ENCODE results near the gene NAA60. TPM values are rescaled to one million over a fixed set of nuclear protein-coding genes. Genes with fewer than 3 reads are reported as not detected.
"Not testable (repeated sequence)": the region's sequence is repeated elsewhere in the genome, so short reads cannot be mapped to it uniquely, and the experiment has no call there.

The NAA60 gene
- total and polyA plus RNA-seq, 8 donors: 35.9 to 54.6 (median 47.1) TPM

DNA sequence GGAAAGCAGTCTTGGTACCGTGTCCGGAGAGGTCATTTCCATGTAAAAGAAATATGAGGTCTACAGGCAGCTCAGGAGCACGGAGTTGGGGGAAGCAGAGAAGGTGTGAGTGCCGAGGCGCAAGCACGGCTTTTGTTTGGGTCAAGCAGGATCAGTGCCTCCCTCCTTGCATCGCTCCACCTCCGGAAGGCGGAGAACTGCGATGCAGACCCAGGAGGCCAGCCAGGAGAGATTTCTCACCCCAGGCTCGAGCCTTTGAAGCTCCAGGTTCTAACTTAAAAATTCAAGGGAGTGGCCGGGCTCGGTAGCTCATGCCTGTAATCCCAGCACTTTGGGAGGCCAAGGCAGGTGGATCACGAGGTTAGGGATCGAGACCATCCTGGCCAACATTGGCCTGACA, 25.0 kb downstream of the NAA60 start:
- no peak overlapping the region for H3K27ac ChIP-seq
- TF ChIP-seq, protein P1, sequence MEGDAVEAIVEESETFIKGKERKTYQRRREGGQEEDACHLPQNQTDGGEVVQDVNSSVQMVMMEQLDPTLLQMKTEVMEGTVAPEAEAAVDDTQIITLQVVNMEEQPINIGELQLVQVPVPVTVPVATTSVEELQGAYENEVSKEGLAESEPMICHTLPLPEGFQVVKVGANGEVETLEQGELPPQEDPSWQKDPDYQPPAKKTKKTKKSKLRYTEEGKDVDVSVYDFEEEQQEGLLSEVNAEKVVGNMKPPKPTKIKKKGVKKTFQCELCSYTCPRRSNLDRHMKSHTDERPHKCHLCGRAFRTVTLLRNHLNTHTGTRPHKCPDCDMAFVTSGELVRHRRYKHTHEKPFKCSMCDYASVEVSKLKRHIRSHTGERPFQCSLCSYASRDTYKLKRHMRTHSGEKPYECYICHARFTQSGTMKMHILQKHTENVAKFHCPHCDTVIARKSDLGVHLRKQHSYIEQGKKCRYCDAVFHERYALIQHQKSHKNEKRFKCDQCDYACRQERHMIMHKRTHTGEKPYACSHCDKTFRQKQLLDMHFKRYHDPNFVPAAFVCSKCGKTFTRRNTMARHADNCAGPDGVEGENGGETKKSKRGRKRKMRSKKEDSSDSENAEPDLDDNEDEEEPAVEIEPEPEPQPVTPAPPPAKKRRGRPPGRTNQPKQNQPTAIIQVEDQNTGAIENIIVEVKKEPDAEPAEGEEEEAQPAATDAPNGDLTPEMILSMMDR (IDR thresholded peaks at IDR 0.05): no peak
- H3K4me1 ChIP-seq: peaks cover 0 to 35% of the 10 kb centered on the region in 2 donors
- peaks cover 0 to 49% of the 10 kb centered on the region in 2 donors for H3K36me3 ChIP-seq
- H3K27me3 ChIP-seq: no peaks in the 10 kb centered on the region
- no peak overlapping the region for H3K4me3 ChIP-seq
- intact Hi-C loops (cut with DNase I): no loop called here
- no peaks in the 10 kb centered on the region for H3K9me3 ChIP-seq
- DNase-seq (no peak), ATAC-seq (no peak)

DNA sequence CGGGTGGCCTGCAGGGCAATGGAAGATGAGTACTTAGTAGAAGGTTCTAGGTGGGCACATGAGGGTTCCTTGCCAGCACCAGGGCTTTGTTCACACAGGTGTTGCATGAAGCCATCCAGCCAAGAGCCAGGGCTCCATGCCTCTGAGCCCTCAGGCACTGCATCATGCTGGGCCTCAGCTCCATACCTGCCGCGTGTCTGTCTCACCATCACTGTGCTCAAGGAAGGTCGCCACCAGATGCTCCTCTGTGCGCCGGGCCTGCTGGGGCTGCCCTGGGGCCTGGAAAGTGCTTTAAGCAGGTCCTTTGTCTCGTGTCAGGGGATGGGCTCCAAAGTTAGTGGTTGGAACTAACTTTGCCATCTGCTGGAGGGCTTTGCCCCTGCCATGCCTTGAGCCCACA, 26.3 kb downstream of the NAA60 start:
- Histone ChIP-seq H3K27me3 (no peaks in the 10 kb centered on the region), H3K27ac (no peak overlapping the region), H3K9me3 (no peaks in the 10 kb centered on the region), H3K4me1 (peaks cover 0 to 23% of the 10 kb centered on the region in 2 donors), H3K36me3 (peaks cover 0 to 49% of the 10 kb centered on the region in 2 donors), H3K4me3 (no peak overlapping the region)
- DNase-seq: no peak
- TF ChIP-seq, protein P1 (IDR thresholded peaks at IDR 0.05): no peak
- intact Hi-C loops (cut with DNase I): no loop called here
- ATAC-seq: no peak

DNA sequence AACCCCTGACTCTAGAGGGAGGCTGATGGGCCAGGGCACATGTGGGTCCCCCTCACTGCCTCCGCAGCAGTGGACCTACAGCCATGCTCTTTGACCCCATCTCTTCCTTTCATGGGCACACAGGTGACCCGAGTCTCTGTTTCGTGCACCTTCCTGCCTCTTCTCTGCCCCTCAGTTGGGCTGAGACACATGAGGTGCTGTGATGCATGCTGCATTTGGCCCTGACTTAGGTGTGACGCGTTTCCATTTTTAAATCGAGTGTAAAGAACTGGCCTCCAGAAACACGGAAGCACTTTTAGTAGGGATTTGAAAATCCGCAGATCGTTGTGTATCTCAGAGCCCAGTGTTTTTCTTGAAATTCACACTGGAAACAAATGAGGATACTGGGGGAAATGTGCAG, 27.2 kb downstream of the NAA60 start:
- TF ChIP-seq, protein P1 (IDR thresholded peaks at IDR 0.05): no peak
- intact Hi-C loops (cut with DNase I): no loop called here
- Histone ChIP-seq H3K36me3 (peaks cover 0 to 44% of the 10 kb centered on the region in 2 donors), H3K9me3 (no peaks in the 10 kb centered on the region), H3K4me3 (no peak overlapping the region), H3K27ac (no peak overlapping the region), H3K27me3 (no peaks in the 10 kb centered on the region), H3K4me1 (peaks cover 0 to 20% of the 10 kb centered on the region in 2 donors)
- ATAC-seq: no peak
- no peak for DNase-seq

DNA sequence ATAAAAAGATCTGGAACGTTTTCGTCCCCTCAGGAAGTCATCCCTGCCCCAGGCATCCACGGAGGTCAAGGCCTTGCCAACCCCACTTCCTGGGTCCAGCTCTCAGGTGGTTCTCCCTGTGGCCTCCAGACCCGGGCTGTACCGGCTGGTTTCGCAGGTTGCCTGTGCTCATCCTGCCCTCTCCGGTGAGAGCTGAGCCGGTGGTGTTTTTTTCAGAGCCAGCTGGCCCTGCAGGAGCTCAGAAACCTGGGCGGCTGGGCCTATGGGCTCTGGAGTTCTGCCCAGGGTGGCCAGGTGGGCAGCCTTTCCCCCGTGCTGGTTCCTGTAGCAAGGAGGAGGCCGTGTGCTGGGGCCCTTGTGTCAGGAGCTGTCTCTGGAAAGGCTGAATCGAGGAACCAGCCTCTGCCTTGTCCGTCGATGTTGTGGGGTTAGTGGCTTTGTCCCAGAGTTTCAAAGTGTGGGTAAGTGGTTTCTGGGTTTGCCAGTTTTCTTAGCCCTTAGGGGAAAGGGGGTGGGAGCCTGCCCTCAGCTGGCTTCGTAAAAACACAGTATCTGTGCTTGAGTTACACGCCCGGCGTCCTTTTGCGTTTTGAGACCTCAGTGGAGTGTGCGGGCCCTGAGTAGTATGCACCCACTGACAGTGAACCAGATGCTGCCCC, 28.2 kb downstream of the NAA60 start:
- no peaks in the 10 kb centered on the region for H3K27me3 ChIP-seq
- TF ChIP-seq, protein P1 (IDR thresholded peaks at IDR 0.05): no peak
- H3K4me1 ChIP-seq: peaks cover 0 to 19% of the 10 kb centered on the region in 2 donors
- intact Hi-C loops (cut with DNase I): no loop called here
- no peak overlapping the region for H3K4me3 ChIP-seq
- no peak overlapping the region for H3K27ac ChIP-seq
- H3K36me3 ChIP-seq: peaks cover 0 to 43% of the 10 kb centered on the region in 2 donors
- no peak for DNase-seq
- ATAC-seq: no peak
- H3K9me3 ChIP-seq: no peaks in the 10 kb centered on the region

DNA sequence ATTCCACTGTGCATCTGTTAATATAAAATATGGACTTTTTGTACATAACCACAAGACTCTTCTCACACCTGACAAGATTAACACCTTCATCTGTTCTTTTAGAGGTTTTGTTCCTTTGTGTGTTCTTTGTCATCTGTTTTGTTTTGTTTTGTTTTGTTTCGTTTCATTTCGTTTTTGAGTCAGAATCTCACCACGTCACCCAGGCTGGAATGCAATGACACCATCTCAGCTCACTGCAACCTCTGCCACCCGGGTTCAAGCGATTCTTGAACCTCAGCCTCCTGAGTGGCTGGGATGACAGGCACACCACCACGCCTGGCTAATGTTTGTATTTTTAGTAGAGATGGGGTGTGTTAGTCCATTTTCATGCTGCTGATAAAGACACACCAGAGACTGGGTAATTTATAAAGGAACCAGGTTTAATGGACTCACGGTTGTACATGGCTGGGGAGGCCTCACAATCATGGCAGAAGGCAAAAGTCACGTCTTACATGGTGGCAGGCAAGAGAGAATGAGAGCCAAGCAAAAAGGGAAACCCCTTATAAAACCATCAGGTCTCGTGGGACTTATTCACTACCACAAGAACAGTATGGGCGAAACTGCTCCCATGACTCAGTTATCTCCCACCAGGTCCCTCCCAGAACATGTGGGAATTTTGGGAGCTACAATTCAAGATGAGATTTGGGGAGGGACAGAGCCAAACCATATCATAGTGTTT, 29.6 kb downstream of the NAA60 start:
- Histone ChIP-seq H3K27me3 (no peaks in the 10 kb centered on the region), H3K27ac (no peak overlapping the region), H3K4me1 (peaks cover 0 to 6% of the 10 kb centered on the region in 2 donors), H3K9me3 (no peaks in the 10 kb centered on the region), H3K36me3 (peaks cover 0 to 43% of the 10 kb centered on the region in 2 donors), H3K4me3 (no peak overlapping the region)
- TF ChIP-seq, protein P1 (IDR thresholded peaks at IDR 0.05): no peak
- DNase-seq (no peak), ATAC-seq (no peak)
- intact Hi-C loops (cut with DNase I): no loop called here

DNA sequence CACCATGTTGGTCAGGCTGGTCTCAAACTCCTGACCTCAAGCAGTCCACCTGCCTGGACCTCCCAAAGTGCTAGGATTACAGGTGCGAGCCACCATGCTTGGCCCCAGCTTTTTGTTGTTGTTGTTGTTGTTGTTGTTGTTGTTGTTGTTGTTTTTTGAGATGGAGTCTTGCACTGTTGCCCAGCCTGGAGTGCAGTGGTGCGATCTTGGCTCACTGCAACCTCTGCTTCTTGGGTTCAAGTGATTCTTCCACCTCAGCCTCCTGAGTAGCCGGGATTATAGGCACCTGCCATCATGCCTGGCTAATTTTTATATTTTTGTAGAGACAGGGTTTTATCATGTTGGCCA, 30.1 kb downstream of the NAA60 start:
- peaks cover 0 to 46% of the 10 kb centered on the region in 2 donors for H3K36me3 ChIP-seq
- H3K4me1 ChIP-seq; H3K27me3 ChIP-seq; H3K4me3 ChIP-seq; intact Hi-C loops (cut with DNase I); DNase-seq; ATAC-seq; H3K27ac ChIP-seq; H3K9me3 ChIP-seq: not testable (repeated sequence)
